GM19372 (cell line): ENCODE data around the gene PLEKHG5.
"Not testable (repeated sequence)": the region's sequence is repeated elsewhere in the genome, so short reads cannot be mapped to it uniquely, and the experiment has no call there.

Experiments used
- ATAC-seq: cut with Tn5 transposase; IDR thresholded peaks from one replicate; pipeline ENCODE4 v1.9.1; 2021; ENCODE audit warnings: mild to moderate bottlenecking, low read depth, moderate library complexity; ENCODE audit not compliant: unreplicated experiment

Gene PLEKHG5

DNA sequence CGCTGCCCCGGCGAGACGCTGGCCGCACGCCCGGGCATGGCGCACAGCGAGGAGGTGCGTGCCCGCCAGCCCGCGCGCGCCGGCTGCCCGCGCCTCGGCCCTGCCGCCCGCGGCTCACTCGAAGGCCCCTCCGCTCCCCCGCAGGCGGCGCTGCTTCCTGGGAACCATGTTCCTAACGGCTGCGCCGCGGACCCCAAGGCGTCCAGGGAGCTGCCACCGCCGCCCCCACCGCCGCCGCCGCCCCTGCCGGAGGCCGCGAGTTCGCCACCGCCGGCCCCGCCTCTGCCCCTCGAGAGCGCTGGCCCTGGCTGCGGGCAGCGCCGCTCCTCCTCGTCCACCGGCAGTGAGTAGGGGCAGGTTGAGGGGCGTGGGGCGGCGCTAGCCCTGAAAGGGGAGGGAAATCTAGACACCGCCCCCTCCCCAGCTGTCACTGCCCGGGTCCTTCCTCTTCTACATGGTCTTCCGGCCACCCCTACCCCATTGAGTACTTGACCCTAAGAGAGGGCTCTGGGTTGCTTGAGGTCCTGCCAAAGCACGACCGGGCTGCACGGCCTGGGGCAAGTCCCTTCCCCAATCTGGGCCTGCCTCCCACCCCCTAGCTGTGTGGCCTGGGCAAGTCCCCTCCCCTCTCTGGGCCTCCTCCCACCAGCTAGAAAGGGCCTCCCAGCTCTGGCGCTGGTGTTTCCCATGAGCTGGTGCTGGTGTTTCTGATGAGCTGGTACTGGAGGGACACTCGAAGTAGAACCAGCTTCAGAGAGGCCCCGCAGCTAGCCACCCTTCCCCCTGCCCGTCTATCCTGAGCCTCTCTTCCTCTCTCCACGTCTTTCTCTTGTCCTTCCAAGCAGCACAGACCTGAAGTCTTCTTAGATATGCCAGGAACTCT is 42.5 kb downstream of the PLEKHG5 start:
- no peak for ATAC-seq

DNA sequence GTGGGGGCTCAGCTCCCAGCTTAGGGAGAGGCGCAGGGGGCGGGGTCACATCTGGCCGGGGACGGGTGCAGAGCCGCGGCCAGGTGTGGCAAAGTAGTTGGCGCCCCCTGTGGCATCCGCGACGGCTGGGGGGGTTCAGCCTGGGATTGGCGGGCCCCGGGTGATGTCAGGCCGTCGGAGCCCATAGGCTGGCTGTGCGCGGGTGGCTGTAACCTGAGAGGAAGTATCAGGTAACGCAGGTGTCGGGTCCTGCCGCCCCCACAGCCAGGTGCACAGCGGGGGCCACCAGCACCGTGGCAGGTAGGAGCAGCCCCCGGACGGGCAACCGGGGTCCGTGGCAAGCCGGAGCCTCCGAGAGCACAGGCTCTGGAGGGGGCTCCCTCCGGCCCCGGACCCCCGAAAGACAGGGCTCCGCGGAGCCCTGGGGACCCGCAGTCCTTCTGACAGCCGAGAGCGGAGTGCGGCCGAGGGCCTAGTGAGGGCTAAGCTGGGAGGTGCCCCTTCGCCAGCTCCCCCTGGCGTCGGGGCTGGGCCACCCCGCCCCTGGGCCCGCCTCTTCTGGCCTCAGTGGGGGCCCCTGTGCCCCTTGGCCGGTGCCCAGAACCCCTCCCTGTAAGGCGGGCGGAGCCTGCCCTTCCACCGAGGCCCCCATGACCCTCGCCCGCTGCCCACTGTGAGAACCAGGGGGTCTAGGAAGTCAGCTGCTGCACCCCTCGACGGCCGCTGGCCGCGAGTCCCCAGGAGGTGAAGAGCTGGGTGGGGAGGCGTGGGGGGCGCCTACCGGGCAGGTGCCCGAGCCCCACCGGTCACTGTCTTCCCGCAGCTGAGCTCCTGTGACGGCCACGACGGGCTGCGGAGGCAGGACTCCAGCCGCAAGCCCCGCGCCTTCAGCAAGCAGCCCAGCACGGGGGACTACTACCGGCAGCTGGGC is 43.4 kb downstream of the PLEKHG5 start:
- ATAC-seq = no peak

DNA sequence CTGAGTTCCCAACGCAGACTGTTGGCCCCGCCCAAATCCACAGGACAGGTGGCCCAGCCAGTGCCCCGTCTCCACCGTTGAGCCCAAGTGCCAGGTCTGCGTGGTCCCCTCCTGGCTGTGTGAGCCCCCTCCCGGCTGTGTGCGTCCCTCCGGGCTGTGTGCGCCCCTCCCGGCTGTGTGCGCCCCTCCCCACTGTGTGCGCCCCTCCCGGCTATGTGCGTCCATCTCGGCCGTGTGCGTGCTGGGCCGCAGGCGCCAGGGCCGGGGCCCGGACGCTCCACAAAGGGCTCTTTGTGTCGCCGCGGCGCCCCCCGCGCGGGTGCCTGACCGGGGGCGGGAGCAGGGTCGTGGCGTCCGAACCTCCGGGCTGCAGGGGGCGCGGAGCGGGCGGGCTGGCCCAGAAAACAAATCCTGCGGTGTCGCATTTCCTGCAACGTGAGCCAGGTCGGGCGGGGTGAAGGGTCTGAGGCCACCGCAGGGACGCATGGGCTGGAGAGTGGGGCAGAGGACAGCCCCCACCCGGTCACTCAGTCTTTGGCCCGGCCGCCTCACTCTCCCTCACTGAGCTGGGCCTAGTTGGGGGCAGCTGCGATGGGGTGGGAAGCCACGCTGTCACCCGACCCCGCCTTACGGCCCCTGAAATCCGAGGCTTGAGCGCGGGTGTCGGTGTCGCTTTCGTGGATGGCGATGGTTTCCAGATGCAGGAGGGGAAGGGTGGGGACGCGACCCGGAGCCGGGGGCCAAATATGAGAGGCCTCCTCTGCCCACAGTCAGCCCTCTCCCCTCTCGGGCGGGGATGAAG is 44.2 kb downstream of the PLEKHG5 start:
- no peak for ATAC-seq

DNA sequence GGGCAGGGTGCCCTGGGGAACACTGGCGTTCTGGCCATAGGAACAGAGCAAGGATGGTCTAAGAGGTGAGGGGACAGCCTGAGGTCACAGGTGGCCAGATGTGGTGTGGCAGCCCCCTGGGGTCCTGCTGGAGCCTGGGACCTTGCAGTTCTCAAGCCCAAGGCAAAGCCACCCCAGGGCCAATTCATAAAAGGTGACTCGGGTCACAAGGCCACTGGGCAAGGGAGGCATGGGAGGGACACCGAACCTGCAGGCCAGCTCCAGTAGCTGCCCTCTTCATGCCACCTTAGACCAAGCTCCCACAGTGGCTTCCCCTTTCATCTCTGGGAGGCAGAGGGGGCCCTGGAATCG is 44.8 kb downstream of the PLEKHG5 start:
- ATAC-seq = no peak

DNA sequence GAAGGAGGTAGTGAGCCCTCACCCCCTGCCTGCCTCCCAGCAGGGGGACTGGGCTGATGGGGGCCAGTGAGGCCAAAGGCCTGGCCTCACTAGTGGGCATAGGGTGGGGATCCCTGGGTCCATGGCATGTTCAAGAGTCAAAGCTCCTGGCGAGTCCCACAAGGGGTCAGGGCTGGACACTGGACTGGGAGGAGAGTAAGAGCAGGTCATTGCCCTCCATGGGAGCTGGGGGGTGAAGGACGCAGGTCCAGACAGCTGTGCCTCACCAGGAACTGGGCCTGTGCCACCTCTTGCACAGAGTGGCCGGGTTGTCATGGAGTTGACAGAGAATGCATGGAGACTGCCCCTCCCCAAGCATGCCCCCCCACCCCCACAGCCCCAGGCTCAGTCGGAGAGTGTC is 45.5 kb downstream of the PLEKHG5 start:
- not testable (repeated sequence) for ATAC-seq

DNA sequence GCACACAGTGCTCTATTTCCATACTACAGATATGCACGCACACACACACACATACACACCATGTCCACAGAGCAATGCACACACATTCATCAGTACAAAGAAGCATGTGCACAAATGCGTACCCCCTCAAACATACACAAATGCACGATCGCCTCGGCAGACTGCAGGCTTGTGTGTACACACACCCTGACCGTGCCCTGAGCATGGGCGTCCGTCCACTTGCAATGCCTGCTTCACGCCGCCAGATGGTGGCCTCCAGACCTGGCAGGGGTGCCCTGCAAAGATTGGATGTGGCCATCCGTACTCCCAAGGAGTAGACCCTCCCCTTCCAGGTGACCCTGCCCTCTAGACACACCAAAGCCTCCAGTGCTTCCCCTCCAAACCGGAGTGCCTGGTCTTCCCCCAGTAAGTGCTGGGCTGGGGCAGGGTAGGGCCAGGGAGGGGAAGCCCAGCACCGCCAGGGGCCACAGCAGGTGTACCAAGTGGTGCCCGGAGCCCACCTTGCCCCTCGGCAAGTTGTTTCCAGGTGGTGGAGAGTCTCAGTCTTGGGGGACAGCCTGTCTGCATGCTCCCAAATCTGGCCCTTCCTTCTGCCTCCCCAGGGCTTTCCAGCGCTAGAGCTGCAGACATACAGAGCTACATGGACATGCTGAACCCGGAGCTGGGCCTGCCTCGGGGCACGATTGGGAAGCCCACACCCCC is 46.3 kb downstream of the PLEKHG5 start:
- no peak for ATAC-seq

DNA sequence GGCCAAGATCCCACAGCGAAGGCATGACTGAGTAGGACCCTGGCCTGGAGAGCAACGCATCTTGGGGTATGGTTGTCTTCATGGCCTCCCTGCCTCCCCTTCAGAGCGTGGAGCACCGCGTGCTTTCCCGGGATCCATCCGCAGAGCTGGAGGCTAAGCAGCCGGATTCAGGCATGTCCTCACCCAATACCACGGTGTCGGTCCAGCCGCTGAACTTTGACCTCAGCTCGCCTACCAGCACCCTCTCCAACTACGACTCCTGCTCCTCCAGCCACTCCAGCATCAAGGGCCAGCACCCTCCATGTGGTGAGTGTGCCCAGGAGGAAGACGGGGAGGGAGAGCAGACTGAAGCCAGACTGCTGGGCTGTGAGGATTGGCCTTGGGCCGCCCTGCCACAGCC is 47.1 kb downstream of the PLEKHG5 start:
- ATAC-seq = no peak

DNA sequence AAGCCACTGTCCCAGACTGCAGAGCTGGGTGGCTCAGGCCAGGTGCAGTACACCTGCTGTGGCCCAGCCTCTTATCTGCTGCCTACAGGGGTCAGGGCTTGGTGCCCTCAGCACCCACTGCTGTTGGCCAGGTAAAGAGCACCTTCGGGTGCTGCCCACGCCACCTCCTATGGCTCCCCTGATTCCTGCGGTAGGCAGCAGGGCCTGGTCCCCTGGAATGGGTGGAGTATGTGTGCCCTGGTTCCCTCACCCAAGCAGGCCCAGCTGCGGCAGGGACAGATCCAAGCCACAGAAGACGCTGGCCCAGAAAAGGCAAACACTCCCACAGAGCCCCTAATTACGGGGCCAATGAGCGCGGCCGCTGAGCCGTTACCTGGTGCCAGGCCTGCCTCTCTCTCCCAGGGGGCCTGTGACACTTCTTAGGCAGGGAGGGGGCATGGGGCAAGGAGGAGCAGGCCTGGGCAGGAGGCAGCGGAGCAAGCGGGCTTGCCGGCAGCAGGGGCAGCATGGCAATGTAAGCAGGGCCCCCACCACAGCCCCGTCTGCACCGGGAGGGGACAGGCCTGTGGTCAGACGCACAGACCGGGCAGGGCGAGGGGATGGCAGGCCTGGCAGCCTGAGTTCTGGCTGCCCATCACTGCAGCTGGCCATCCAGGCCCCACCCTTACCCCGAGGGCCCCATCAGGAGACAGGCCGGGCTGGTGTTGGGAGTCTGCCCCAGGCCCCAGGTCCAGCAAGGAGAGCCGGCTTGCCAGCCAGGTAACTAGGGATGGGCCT is 47.9 kb downstream of the PLEKHG5 start:
- no peak for ATAC-seq

DNA sequence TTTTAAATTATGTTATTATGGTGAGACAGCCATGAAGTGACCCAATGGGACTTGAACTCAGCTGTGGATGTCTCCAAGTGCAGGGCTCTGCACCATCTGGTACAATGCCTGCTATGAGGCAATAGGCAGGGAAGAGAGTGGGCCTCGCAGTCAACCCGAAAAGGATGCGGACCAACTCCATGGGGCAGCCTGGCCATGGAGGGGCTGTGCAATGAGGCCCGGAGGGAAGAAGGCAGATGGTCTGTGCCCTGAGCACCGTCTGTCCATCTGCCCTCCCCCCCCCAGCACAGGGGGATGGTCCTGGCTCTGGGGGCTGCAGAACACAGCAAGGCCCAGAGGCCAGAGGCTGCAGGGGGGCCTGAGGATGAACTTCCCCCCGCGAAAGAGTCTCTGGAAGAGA is 49.9 kb downstream of the PLEKHG5 start:
- no peak for ATAC-seq

DNA sequence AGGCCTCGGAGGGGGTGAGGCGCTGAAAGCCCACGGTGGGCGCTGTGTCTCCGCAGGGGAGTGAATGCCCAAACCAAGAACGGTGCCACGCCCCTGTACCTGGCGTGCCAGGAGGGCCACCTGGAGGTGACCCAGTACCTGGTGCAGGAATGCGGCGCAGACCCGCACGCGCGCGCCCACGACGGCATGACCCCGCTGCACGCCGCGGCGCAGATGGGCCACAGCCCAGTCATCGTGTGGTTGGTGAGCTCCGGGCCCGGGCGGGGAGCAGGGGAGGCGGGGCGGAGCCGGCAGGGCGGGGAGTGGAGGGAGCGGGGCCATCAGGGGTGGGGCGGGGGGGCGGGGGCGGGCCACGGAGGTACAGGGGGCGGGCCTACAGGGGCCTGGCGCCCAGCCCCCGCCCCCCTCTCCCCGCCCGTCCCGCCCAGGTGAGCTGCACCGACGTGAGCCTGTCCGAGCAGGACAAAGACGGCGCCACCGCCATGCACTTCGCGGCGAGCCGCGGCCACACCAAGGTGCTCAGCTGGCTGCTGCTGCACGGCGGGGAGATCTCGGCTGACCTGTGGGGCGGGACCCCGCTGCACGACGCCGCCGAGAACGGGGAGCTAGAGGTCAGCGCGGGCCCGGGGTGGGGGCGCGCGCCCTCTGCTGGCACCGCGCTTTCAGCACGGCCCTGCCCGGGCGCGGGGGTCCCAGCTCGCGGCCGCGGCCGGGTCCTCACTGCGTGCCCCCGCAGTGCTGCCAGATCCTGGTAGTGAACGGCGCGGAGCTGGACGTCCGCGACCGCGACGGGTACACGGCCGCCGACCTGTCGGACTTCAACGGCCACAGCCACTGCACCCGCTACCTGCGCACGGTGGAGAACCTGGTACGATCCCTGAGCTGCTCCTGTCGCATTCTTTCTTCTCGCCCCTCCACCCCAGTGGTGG is 51.0 kb downstream of the PLEKHG5 start:
- ATAC-seq = no peak

DNA sequence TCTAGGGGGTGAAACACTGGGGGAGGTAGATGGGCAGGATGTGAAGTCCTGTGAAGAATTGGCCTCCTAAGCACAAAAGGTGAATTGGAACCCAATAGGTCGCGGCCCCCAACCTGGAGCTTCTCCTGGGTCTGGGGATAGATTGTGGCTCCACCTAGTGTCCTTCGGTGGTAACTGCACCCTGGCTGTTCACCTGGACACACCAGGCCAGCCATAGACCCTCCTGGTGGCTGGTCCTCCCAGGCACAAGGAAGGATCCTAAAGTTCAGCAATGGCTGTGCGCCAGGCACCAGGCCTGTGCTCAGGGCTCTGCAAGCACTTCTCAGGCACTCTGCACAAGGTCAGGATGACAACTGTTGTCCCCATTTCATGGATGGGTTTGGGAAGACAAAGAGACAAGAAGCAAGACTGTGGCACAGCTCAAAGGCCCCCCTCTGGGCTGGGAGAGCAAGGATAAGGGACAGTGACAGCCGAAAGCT is 53.4 kb downstream of the PLEKHG5 start:
- no peak for ATAC-seq

DNA sequence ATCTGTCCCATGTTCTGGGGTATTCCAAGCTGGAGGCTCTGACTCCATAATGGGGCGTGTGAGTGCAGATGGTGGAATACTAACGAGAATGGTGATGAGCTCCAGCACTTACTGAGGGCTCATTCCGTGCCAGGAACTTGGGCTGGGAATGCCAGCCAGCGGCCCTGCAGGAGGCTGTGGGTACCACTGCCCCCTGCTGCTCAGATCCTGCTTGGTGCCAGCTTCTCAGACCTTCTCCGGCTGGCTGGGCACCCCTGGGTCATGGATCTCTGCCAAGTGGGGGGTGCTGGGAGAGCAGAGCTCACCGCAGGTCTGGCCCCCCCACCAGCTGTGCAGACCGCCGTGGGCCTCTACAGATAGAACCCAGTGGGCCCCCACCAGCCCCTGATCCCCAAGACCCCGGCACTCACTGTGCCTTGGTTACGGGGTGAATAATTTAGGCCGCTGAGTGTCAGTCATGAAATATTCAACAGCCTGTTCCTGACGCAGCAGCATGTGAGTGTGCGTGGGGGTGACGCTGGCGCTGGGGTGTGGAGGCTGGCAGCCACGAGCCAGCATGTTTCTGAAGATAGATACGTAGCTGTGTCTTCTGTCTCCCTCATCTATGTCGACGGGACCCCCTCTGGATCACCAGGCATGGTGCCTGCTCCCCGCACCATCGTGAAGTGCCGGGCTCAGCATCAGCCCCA is 54.3 kb downstream of the PLEKHG5 start:
- not testable (repeated sequence) for ATAC-seq

DNA sequence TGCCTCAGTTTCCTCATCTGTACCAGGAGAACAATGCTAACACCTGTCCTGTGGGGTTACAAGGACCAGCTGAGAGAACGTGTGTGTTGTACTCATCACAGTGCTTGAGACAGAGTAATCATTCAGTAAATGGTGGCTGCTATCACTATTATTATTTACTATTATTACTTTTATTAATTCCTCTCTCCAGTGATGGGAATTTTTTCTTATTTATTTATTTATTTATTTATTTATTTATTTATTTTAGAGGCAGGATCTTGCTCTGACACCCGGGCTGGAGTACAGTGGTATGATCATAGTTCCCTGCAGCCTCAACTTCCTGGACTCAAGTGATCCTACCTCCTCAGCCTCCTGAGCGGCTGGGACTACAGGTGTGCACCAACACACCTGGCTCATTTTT is 55.2 kb downstream of the PLEKHG5 start:
- not testable (repeated sequence) for ATAC-seq

DNA sequence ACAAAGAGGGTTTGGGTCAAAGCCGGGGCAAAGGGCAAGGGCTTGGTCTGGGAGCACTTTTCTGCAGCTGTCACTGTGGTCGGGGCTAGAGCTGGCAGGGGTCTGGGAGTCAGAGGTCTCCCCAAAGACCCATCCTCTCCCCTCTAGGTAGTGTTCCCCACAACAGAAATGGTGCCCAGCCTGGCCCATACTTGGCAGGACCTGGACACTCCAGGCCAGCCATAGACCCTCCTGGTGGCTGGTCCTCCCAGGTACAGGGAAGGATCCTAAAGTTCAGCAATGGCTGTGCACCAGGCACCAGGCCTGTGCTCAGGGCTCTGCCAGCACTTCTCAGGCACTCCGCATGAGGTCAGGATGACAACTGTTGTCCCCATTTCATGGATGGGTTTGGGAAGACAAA is 55.9 kb downstream of the PLEKHG5 start:
- ATAC-seq = no peak

DNA sequence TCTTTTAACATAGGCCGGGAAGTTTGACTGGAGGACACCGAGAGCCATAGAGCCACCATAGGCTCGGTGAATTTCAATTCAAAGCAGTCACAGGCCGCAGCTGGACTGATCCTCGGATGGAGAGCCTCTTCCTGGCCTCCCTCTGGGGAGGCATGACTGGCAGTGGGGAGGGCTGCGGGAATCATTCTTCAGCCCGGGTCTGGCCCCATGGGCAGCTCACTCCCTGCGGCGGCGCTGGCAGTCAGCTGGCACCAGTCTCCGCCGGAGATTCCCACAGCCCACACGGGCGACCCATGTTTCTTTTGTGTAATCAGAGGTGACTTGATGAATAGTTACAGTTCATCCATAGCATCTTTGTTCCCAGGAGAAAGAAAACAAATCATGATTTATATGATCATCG is 56.3 kb downstream of the PLEKHG5 start:
- no peak for ATAC-seq

DNA sequence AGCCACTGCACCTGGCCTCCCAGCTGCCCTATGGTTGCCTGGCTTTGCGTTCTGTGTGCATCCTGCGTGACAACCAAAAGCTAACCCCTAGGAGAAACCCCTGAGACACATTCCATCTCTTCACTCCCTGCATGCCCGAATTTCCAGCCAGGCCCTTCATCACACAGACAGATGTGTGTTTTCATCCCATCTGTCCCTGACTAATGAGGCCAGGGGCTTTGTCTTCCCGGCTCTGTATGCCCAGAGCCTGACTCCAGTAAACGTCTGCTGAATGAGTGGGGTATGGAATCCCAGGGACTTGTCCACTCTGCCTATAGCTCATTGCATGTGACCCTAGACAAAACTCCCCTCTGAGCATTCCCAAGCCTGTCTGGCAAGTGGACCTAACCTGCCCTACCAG is 57.3 kb downstream of the PLEKHG5 start:
- ATAC-seq = no peak
